GM21576 (cell line): ENCODE results near the gene SLC11A2.
A peak's percentile ranks its signal among the peaks of the same experiment; 100 is the strongest.
"Not testable (repeated sequence)": the region's sequence is repeated elsewhere in the genome, so short reads cannot be mapped to it uniquely, and the experiment has no call there.

Experiments used
- ATAC-seq: cut with Tn5 transposase; IDR thresholded peaks from one replicate; pipeline ENCODE4 v1.9.1; 2021; ENCODE audit warnings: mild to moderate bottlenecking, moderate library complexity; ENCODE audit not compliant: unreplicated experiment

SLC11A2 gene

GRCh38 chr12:50991291-50991690, 34.9 kb downstream of the SLC11A2 start:
- no peak for ATAC-seq

GRCh38 chr12:50990791-50991190, 35.4 kb downstream of the SLC11A2 start:
- no peak for ATAC-seq

GRCh38 chr12:50990147-50990727, 35.9 kb downstream of the SLC11A2 start:
- no peak for ATAC-seq

GRCh38 chr12:50988871-50989270, 37.3 kb downstream of the SLC11A2 start:
- no peak for ATAC-seq

GRCh38 chr12:50988051-50988450, 38.1 kb downstream of the SLC11A2 start:
- no peak for ATAC-seq

- ATAC-seq: peak; percentile 46
These were observed 39.0 kb downstream of the SLC11A2 start for GRCh38 chr12:50986966-50987737.

GRCh38 chr12:50985322-50985721, 40.9 kb downstream of the SLC11A2 start:
- ATAC-seq: no peak

- no peak for ATAC-seq
These were observed 41.4 kb downstream of the SLC11A2 start for GRCh38 chr12:50984586-50985298.

- no peak for ATAC-seq
These were observed 44.6 kb downstream of the SLC11A2 start for GRCh38 chr12:50981319-50982239.

GRCh38 chr12:50980545-50980944, 45.6 kb downstream of the SLC11A2 start:
- ATAC-seq: no peak

- no peak for ATAC-seq
These were observed 46.7 kb downstream of the SLC11A2 start for GRCh38 chr12:50979369-50980052.

- no peak for ATAC-seq
These were observed 54.2 kb downstream of the SLC11A2 start for GRCh38 chr12:50971946-50972345.

- ATAC-seq: no peak
These were observed 61.8 kb downstream of the SLC11A2 start for GRCh38 chr12:50964432-50964831.

GRCh38 chr12:50961708-50962107, 64.5 kb downstream of the SLC11A2 start:
- no peak for ATAC-seq

- no peak for ATAC-seq
These were observed 66.1 kb downstream of the SLC11A2 start for GRCh38 chr12:50960130-50960529.

GRCh38 chr12:50955697-50956096, 70.5 kb downstream of the SLC11A2 start:
- no peak for ATAC-seq

GRCh38 chr12:50955288-50955687, 70.9 kb downstream of the SLC11A2 start:
- ATAC-seq: no peak

- ATAC-seq: not testable (repeated sequence)
These were observed 71.4 kb downstream of the SLC11A2 start for GRCh38 chr12:50954789-50955188.

GRCh38 chr12:50953047-50953446, 73.1 kb downstream of the SLC11A2 start:
- ATAC-seq: no peak

GRCh38 chr12:50952510-50952909, 73.7 kb downstream of the SLC11A2 start, which contains the start of gene HIGD1C:
HIGD1C (plus strand) TSS chr12:50952544; CDS start chr12:50953999, 1,455 bp downstream.
- no peak for ATAC-seq
